ENCODE results near the gene FBLN1.

DNA sequence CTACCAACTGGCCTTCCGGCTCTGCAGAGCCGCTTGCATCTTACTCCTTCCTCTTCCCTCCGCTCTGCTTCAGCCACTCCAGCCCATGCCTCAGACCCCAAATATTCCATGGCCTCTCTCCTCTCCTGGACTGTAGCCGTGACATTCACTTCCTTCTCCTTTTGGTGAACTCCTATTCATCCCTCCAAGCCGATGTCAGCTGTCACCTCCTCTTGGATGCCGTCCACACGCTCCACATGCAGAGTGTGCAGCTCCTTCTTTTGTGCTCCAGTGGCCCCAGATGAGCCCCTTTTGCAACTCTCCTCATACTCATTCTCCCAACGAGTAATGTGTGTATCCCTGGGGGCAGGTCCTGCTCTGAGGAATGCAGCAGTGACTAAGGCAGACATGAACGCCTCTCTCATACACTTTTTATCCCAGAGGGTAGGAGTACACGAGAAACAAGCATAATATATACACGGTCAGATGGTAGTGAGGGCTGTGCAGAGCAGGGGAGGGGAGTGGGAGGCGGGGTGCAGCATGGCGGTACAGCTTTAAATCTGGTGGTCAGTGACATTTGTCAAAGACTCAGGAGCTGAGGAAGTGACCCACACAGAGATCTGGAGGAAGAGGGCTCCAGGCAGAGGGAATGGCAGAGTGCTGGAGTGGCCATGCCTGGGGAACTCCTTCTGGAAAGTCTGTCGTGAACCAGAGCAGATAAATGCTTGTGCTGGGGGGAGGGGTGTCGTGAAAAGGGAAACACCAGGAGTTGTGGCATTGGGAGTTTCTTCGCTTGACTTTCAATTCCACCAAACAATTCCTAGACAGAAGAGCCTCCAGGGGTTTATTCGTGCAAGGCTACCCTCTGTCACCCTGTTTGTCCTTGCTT lies 85.2 kb downstream of the FBLN1 start:
- TF ChIP-seq, protein P1, sequence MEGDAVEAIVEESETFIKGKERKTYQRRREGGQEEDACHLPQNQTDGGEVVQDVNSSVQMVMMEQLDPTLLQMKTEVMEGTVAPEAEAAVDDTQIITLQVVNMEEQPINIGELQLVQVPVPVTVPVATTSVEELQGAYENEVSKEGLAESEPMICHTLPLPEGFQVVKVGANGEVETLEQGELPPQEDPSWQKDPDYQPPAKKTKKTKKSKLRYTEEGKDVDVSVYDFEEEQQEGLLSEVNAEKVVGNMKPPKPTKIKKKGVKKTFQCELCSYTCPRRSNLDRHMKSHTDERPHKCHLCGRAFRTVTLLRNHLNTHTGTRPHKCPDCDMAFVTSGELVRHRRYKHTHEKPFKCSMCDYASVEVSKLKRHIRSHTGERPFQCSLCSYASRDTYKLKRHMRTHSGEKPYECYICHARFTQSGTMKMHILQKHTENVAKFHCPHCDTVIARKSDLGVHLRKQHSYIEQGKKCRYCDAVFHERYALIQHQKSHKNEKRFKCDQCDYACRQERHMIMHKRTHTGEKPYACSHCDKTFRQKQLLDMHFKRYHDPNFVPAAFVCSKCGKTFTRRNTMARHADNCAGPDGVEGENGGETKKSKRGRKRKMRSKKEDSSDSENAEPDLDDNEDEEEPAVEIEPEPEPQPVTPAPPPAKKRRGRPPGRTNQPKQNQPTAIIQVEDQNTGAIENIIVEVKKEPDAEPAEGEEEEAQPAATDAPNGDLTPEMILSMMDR (conservative IDR thresholded peaks at IDR 0.05), result no peak
- no peak for TF ChIP-seq EZH2 (IDR thresholded peaks at IDR 0.05; ENCODE audit: low read depth)

All from PC-9 (cell line).